H1 (cell line): ENCODE measurements around the gene TDRD9. TPM values are rescaled to one million over a fixed set of nuclear protein-coding genes. Genes with fewer than 3 reads are reported as not detected.

Experiments
- CTCF ChIA-PET: fragments of 300-600 bp; sonication (Branson Sonifier 250); formaldehyde crosslinking; loops from one replicate; lab custom pipeline; 2021; ENCODE audit not compliant: partially characterized antibody; lab: Charles Lee
- POLR2A ChIA-PET: fragments of 300-600 bp; sonication (Branson Sonifier 250); formaldehyde crosslinking; loops from one replicate; lab custom pipeline; 2021; ENCODE audit warnings: inconsistent platforms; ENCODE audit not compliant: partially characterized antibody; lab: Charles Lee
- DNase-seq, 2 experiments: peaks; one replicate each; pipeline versions ENCODE4 v3.0.0 to v3.0.0-alpha.2; 2010 to 2022; ENCODE audit warnings: low spot score in 2 of 2, low read depth in 1 of 2, mixed read lengths in 1 of 2
- FAIRE-seq: peaks from 2 replicates; lab custom pipeline; 2011; peaks lifted over from hg19 to GRCh38; lab: Jason Lieb, UNC
- H2AFZ ChIP-seq: 2 replicates; pipeline ENCODE4 v1.8.1; 2012; ENCODE audit warnings: low read length, inconsistent platforms
- H2AK5ac ChIP-seq: 2 replicates; pipeline ENCODE4 v1.6.1; 2013; ENCODE audit warnings: low read depth, low read length
- H2BK120ac ChIP-seq: replicated peaks from 2 replicates; pipeline ENCODE3; 2013; ENCODE audit warnings: low read depth, low read length, inconsistent platforms
- H2BK12ac ChIP-seq: 2 replicates; pipeline ENCODE4 v1.6.1; 2013; ENCODE audit warnings: low read depth, low read length
- H2BK15ac ChIP-seq: 2 replicates; pipeline ENCODE4 v1.6.1; 2013; ENCODE audit warnings: low read length
- H2BK20ac ChIP-seq: 2 replicates; pipeline ENCODE4 v1.6.1; 2013; ENCODE audit warnings: low read length
- H2BK5ac ChIP-seq: 2 replicates; pipeline ENCODE4 v1.6.1; 2013; ENCODE audit warnings: low read depth, low read length
- H3K14ac ChIP-seq: 2 replicates; pipeline ENCODE4 v1.6.1; 2013; ENCODE audit warnings: inconsistent platforms; ENCODE audit not compliant: insufficient read length
- H3K18ac ChIP-seq: 2 replicates; pipeline ENCODE4 v1.6.1; 2013; ENCODE audit warnings: low read length; ENCODE audit errors: extremely low read depth
- H3K23ac ChIP-seq: 2 replicates; pipeline ENCODE4 v1.6.1; 2013; ENCODE audit warnings: inconsistent platforms; ENCODE audit not compliant: insufficient read length
- H3K23me2 ChIP-seq: 2 replicates; pipeline ENCODE4 v1.6.1; 2013; ENCODE audit warnings: low read depth, low read length
- H3K27ac ChIP-seq: 2 replicates; pipeline ENCODE4 v1.6.1; 2011; ENCODE audit warnings: low read depth, low read length, inconsistent platforms
- H3K27me3 ChIP-seq, 4 experiments: replicated peaks in 1 of 4; 1 replicate in 1 of 4; 2 replicates in 3 of 4; pipeline versions ENCODE4 v1.6.1 to v1.8.1; 2011 to 2013; ENCODE audit warnings: low read length in 3 of 4, mild to moderate bottlenecking in 3 of 4, inconsistent platforms in 2 of 4, mixed read lengths in 2 of 4, moderate library complexity in 1 of 4; ENCODE audit not compliant: control insufficient read depth in 3 of 4, insufficient read depth in 3 of 4; ENCODE audit errors: extremely low read depth in 1 of 4
- H3K36me3 ChIP-seq, 4 experiments: 2 replicates each; pipeline versions ENCODE4 v1.6.1 to v1.8.1; 2011 to 2013; ENCODE audit warnings: mild to moderate bottlenecking in 4 of 4, low read length in 3 of 4, moderate library complexity in 2 of 4, control low read depth in 1 of 4, inconsistent platforms in 1 of 4; ENCODE audit not compliant: insufficient read depth in 4 of 4, control insufficient read depth in 2 of 4
- H3K4ac ChIP-seq: replicated peaks from 2 replicates; pipeline ENCODE3; 2013; ENCODE audit warnings: low read length, low read depth, mixed read lengths, inconsistent platforms; ENCODE audit not compliant: insufficient read length
- H3K4me1 ChIP-seq, 4 experiments: replicated peaks in 1 of 4; 1 replicate in 1 of 4; 2 replicates in 3 of 4; pipeline versions ENCODE4 v1.6.1 to v1.8.1; 2011 to 2013; ENCODE audit warnings: low read length in 3 of 4, inconsistent platforms in 2 of 4, mixed read lengths in 1 of 4; ENCODE audit not compliant: insufficient read depth in 4 of 4, control insufficient read depth in 3 of 4
- H3K4me2 ChIP-seq, 2 experiments: 2 replicates each; pipeline versions ENCODE4 v1.6.1 to v1.8.1; 2011 to 2013; ENCODE audit warnings: low read depth in 2 of 2, low read length in 2 of 2, control low read depth in 1 of 2, inconsistent platforms in 1 of 2, mild to moderate bottlenecking in 1 of 2; ENCODE audit not compliant: insufficient read depth in 1 of 2
- H3K4me3 ChIP-seq, 4 experiments: fragments of 200-600, 300-600 bp in 1 of 4; sonication (generic), shearing (Covaris generic), sonication (Bioruptor Twin) in 1 of 4; 2 replicates each; pipeline versions ENCODE4 v1.5.1 to v1.8.1; 2011 to 2016; ENCODE audit warnings: low read length in 4 of 4, low read depth in 3 of 4, control low read depth in 2 of 4, inconsistent platforms in 2 of 4, mild to moderate bottlenecking in 2 of 4, mixed read lengths in 1 of 4, moderate library complexity in 1 of 4; ENCODE audit not compliant: insufficient read depth in 2 of 4; ENCODE audit errors: extremely low read depth in 1 of 4
- H3K56ac ChIP-seq: replicated peaks from 2 replicates; pipeline ENCODE3; 2013; ENCODE audit warnings: low read depth, mild to moderate bottlenecking, mixed read lengths, low read length, inconsistent platforms; ENCODE audit not compliant: insufficient read length
- H3K79me1 ChIP-seq: 2 replicates; pipeline ENCODE4 v1.6.1; 2013; ENCODE audit warnings: low read depth, low read length, control low read depth
- H3K79me2 ChIP-seq, 2 experiments: 2 replicates each; pipeline versions ENCODE4 v1.6.1 to v1.8.1; 2012 to 2013; ENCODE audit warnings: low read length in 2 of 2, mild to moderate bottlenecking in 2 of 2, inconsistent platforms in 1 of 2; ENCODE audit not compliant: insufficient read depth in 2 of 2, control insufficient read depth in 1 of 2
- H3K9ac ChIP-seq, 4 experiments: replicated peaks in 1 of 4; 1 replicate in 1 of 4; 2 replicates in 3 of 4; pipeline versions ENCODE4 v1.6.1 to v1.8.1; 2011 to 2013; ENCODE audit warnings: low read depth in 3 of 4, low read length in 3 of 4, control low read depth in 2 of 4, mild to moderate bottlenecking in 2 of 4, moderate library complexity in 2 of 4, inconsistent platforms in 1 of 4; ENCODE audit errors: extremely low read depth in 1 of 4
- H3K9me3 ChIP-seq, 2 experiments: 2 replicates each; pipeline versions ENCODE4 v1.6.1 to v1.8.1; 2012 to 2013; ENCODE audit warnings: mild to moderate bottlenecking in 2 of 2, moderate library complexity in 2 of 2, control low read depth in 1 of 2, inconsistent platforms in 1 of 2, low read depth in 1 of 2, low read length in 1 of 2, mixed read lengths in 1 of 2; ENCODE audit not compliant: insufficient read depth in 2 of 2
- H4K20me1 ChIP-seq, 2 experiments: replicated peaks in 1 of 2; 2 replicates each; pipeline versions ENCODE3 to v1.8.1; 2011 to 2013; ENCODE audit warnings: inconsistent platforms in 2 of 2, low read length in 2 of 2, mild to moderate bottlenecking in 1 of 2; ENCODE audit not compliant: insufficient read depth in 2 of 2, control insufficient read depth in 1 of 2
- H4K5ac ChIP-seq: 2 replicates; pipeline ENCODE4 v1.6.1; 2013; ENCODE audit warnings: low read length, low read depth, mixed read lengths, inconsistent platforms; ENCODE audit not compliant: insufficient read length
- H4K8ac ChIP-seq: 2 replicates; pipeline ENCODE4 v1.8.0; 2013; ENCODE audit warnings: mild to moderate bottlenecking, moderate library complexity, low read length, inconsistent platforms; ENCODE audit not compliant: insufficient read depth; ENCODE audit errors: extremely low read depth
- H4K91ac ChIP-seq: replicated peaks from 2 replicates; pipeline ENCODE3; 2013; ENCODE audit warnings: low read length, mixed read lengths, inconsistent platforms; ENCODE audit not compliant: insufficient read length
- ATF2 ChIP-seq: IDR thresholded peaks from 2 replicates; pipeline ENCODE4 v1.6.1; 2012; ENCODE audit warnings: low read length, inconsistent platforms
- CBX8 ChIP-seq: fragments of 300-800, 300-1000 bp; sonication (generic); IDR thresholded peaks from 2 replicates; pipeline ENCODE4 v1.7.1; 2016; ENCODE audit warnings: low read depth, low read length, borderline replicate concordance
- EGR1 ChIP-seq: IDR thresholded peaks from 2 replicates; pipeline ENCODE4 v1.6.1; 2011; ENCODE audit warnings: low read depth, low read length, borderline replicate concordance
- MAX ChIP-seq: IDR thresholded peaks from 2 replicates; pipeline ENCODE4 v1.6.1; 2012; ENCODE audit warnings: inconsistent platforms
- PHF8 ChIP-seq: fragments of 200-600 bp; sonication (generic); conservative IDR thresholded peaks from 2 replicates; pipeline ENCODE4 v1.7.1; 2012; ENCODE audit warnings: low read depth, mild to moderate bottlenecking, inconsistent platforms, low read length, moderate library complexity
- RBBP5 ChIP-seq: IDR thresholded peaks from 2 replicates; pipeline ENCODE4 v1.7.1; 2012; ENCODE audit warnings: low read depth, mild to moderate bottlenecking, inconsistent platforms, low read length, moderate library complexity, borderline replicate concordance
- RNF2 ChIP-seq: fragments of 200-900, 300-1000 bp; sonication (generic); IDR thresholded peaks from 2 replicates; pipeline ENCODE4 v1.7.1; 2016; ENCODE audit warnings: borderline replicate concordance, low read depth, mild to moderate bottlenecking, antibody characterized with exemption, low read length; ENCODE audit not compliant: poor library complexity, severe bottlenecking; ENCODE audit errors: missing control alignments
- SAP30 ChIP-seq: fragments of 300-600 bp; sonication (generic); IDR thresholded peaks from 2 replicates; pipeline ENCODE4 v1.7.1; 2012; ENCODE audit warnings: low read length, moderate library complexity, mild to moderate bottlenecking, inconsistent platforms; ENCODE audit not compliant: insufficient read depth, insufficient replicate concordance
- WGBS, 2 experiments: shearing (Covaris generic) in 1 of 2; methylation state at CpG; one replicate each; pipeline versions ENCODE4 v1.1.6 to v1.1.7; 2013 to 2015; ENCODE audit warnings: low lambda C conversion rate in 2 of 2, mixed read lengths in 2 of 2, inconsistent platforms in 1 of 2, low coverage in 1 of 2, missing lambda C conversion rate in 1 of 2; ENCODE audit not compliant: insufficient replicate concordance in 2 of 2, insufficient coverage in 1 of 2, insufficient read length in 1 of 2; ENCODE audit errors: extremely low coverage in 1 of 2, missing lambda C conversion rate in 1 of 2; 5-methylcytosine and 5-hydroxymethylcytosine counted together
- polyA plus RNA-seq, 7 experiments: library from polyadenylated mRNA; depleted of rRNA in 3 of 7; stranded (reverse) in 5 of 7; unstranded in 2 of 7; fragments of >200 nt in 5 of 7; fragments of 200-250 nt in 2 of 7; gene quantifications; 1 replicate in 5 of 7; 2 replicates in 1 of 7; 4 replicates in 1 of 7; pipeline versions ENCODE4 v1.2.1 to v1.2.3, GENCODE V29; 2011 to 2013; ENCODE audit warnings: missing spikeins in 2 of 7, mixed read lengths in 2 of 7
- total RNA-seq: library from RNA; stranded (reverse); fragmentation: NEBNext Ultra II Directional; extraction: Animal tissue kit (Norgen Biotek cat#: 25700); gene quantifications from 2 replicates; pipeline ENCODE4 v1.2.1, GENCODE V29; 2021

Gene TDRD9
- total and polyA plus RNA-seq, 2 of the 8 experiments (the other 6 are each of a cell fraction or from before 2014, with no cell fraction given) = not detected

GRCh38 chr14:103931422-103931821, 3.2 kb downstream of the TDRD9 start:
- H2BK5ac ChIP-seq = no peak overlapping the region
- DNase-seq (no peak), FAIRE-seq (no peak)
- no peaks in the 10 kb centered on the region for H3K79me2 ChIP-seq
- H2AFZ ChIP-seq = no peak overlapping the region
- H3K14ac ChIP-seq = no peak overlapping the region
- no peaks in the 10 kb centered on the region for H3K36me3 ChIP-seq
- no peak overlapping the region for H4K91ac ChIP-seq
- H3K23me2 ChIP-seq = 0 out of 2 replicates have a peak, but pooled peaks cover 2% of the 10 kb centered on the region
- H2BK12ac ChIP-seq = no peak overlapping the region
- no peak overlapping the region for H3K4ac ChIP-seq
- no peak overlapping the region for H3K4me2 ChIP-seq
- peaks cover 0 to 5% of the 10 kb centered on the region in 2 experiments; a peak in 1 of 4 replicates for H3K9me3 ChIP-seq
- no peaks in the 10 kb centered on the region for H4K20me1 ChIP-seq
- ChIA-PET POLR2A (interaction anchor here (1.2 kb wide), 1 partner anchor 10 kb away, joined by 3 read pairs; the partner anchor contains the start of gene RD3L), CTCF (interaction anchor here (0.6 to 1.9 kb wide), 4 partner anchors 10 to 69 kb away, joined by 3 to 4 read pairs (median 4); no protein-coding TSS in a partner anchor)
- no peaks in the 10 kb centered on the region; the same call in 1 of the 2 replicates for H3K79me1 ChIP-seq
- no peak overlapping the region for H3K23ac ChIP-seq
- no peak overlapping the region for H2BK20ac ChIP-seq
- 91% methylated on average over 3 of the region's 3 CpGs; no CpG with 5 or more reads in 1 of the 2 experiments for WGBS, 2 experiments
- no peaks in the 10 kb centered on the region for H3K4me1 ChIP-seq
- no peak overlapping the region for H3K56ac ChIP-seq
- no peaks in the 10 kb centered on the region for H3K27me3 ChIP-seq
- no peak overlapping the region for H3K4me3 ChIP-seq
- no peak overlapping the region for H4K8ac ChIP-seq
- H3K27ac ChIP-seq = no peak overlapping the region
- no peak overlapping the region for H3K18ac ChIP-seq
- H3K9ac ChIP-seq = no peak overlapping the region
- H2BK120ac ChIP-seq = no peak overlapping the region
- H4K5ac ChIP-seq = no peak overlapping the region
- no peak overlapping the region for H2AK5ac ChIP-seq
- H2BK15ac ChIP-seq = no peak overlapping the region
- TF ChIP-seq CBX8 = no peak
- no peak for TF ChIP-seq MAX
- no peak for TF ChIP-seq ATF2
- TF ChIP-seq EGR1 = no peak
- no peak for TF ChIP-seq PHF8
- no peak for TF ChIP-seq RBBP5
- TF ChIP-seq RNF2 = no peak
- TF ChIP-seq SAP30 = no peak
- TF ChIP-seq, all 59 proteins: peak for 0
